HG03280 (cell line): ENCODE measurements around the gene SEPTIN3.
A peak's percentile ranks its signal among the peaks of the same experiment; 100 is the strongest.

Source experiments
- ATAC-seq: cut with Tn5 transposase; IDR thresholded peaks from one replicate; pipeline ENCODE4 v1.9.1; 2021; ENCODE audit warnings: mild to moderate bottlenecking, moderate library complexity; ENCODE audit not compliant: unreplicated experiment

Gene SEPTIN3

GRCh38 chr22:41969110-41969646 lies at the start of gene SEPTIN3:
TSS of gene SEPTIN3 (plus strand) at chr22:41969443. CDS start at chr22:41971493, 2,050 bp downstream.
- ATAC-seq = no peak

DNA sequence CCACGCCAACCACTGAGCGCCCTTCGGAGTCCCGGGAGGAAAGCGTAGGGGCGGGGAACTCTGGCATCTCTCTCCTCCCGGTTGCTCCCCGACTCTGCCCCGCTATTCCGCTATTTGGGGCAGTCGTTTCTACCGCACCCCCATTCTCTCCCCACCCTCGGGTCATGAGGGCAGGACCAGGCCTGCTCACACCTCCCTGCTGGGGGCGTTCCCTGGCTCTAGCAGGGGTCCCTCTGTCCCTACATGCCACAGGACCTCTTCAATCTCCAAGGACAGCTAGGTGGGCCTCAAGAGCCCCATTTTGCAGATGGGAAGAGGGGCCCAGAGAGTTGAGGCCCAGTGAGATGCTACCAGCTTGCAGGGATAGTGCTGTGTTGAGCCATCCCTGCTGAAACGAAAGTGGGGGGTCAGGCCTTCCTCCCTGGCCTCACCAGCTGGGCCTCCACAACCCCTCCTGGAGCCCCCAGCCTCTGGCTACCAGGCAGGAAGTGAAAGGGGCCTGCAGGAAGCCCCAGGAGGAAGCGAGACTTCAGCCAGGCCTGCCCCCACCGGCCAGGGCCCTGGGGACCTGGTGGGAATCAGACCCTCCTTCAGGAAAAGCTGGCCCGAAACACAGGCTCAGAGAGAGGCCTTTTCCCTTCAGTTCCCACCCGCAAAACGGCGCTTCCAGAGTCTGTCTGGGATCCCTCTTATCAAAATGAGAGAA lies 48.8 kb upstream of the SEPTIN3 start:
- peak; percentile 24 for ATAC-seq

- no peak for ATAC-seq
These were observed 46.9 kb upstream of the SEPTIN3 start for GRCh38 chr22:41922328-41922727.

DNA sequence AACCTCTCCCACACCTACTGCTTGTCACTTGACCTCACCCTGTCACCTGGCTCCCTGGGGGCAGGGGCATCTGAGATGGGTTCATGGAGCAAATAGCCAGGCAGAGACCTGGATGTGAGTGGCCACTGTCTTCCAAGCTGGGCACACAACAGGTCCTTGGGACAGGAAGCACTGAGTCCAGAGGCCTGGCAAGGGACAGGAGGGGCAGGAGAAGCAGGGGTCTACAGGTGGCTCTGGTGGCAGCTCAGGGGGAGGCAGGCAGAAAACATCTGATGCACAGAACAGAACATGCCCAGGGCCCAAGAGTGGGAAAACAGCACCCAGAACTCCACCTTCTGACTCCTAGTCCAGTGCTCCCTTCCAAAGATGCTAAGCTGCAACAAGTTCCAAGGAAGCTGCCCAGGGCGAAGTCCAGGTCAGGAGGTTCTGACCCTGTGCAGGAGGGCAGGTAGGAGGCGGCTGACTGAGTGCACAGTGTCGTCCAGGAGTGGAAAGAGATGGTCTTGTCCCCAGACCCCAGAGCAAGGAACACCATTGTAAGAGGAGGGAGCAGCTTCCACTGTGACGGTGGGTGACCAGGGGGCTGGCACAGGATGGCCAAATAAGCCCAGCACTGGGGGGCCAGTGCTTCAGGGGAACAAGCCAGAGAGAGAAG lies 46.2 kb upstream of the SEPTIN3 start:
- no peak for ATAC-seq

GRCh38 chr22:41923595-41924276 lies 45.5 kb upstream of the SEPTIN3 start:
- ATAC-seq = no peak

DNA sequence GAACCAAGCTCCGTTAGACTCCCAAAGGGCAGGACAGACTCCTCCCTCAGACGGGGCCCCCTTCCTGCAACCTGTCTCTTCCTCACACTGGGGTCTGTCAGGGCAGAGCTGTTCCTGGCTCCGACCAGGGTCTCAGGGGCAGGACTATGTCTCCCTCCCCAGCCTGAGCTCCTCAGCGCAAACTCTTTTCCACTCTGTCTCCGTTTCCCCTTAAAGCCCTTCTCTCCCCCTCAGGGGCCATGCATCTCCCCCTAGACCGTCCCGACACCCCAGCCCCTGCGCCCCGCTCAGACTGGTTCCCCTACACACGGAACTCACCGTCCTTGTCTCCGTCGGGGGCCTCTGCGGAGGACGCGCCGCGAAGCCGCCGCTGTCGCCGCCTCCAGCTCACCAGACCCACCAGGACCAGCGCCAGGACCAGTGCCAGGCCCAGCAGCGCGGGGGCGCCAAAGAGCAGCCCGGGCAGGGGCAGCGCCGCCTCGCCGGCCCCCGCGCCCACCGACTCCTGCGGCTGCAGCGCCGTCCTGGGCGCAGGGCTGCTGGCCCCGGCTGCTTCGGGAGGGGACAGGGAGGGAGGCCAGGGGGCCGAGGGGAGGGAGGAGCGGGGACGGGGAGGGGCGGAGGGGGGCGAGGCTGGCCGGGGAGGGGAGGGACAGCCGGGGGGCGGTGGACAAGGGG lies 43.3 kb upstream of the SEPTIN3 start:
- ATAC-seq = peak; percentile 45

GRCh38 chr22:41927813-41928212 lies 41.4 kb upstream of the SEPTIN3 start:
- ATAC-seq = no peak

DNA sequence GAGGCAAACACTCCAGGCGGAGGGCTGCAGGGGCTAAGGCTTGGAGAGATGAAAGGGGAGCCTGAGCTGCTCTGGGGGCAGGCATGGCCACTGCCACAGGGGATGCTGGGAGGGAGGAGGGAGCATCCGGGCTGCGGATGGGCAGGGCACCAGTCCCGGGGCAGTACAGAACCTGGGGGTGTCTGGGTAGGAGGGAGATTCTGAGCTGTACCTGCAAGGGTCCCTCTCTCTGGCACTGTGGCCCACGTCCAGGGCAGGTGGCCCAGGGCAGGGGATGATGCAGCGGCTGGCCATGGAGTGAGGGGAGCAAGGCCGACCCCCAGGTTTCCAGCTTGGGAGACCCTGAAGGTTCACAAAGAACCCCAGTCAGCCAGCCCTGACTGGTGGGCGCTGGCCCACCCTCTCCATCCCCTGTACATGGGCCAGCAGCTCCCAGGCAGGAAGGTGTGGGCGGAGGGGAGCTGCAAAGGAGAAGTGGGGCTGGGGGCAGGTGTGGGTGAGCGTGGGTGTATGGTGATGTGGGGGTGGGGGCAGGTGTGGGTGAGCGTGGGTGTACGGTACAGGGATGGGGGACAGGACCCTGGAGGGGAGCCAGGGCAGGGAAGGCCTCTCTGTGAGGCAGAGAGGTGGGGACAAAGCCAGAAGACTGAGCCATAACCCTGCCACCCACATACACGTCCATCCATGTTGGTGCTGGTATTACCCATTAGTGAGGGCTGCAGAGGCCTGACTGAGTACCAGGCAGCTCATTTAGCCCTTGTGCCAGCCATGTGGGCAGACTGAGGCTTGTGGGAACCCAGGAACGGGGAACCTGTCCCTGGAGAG lies 40.4 kb upstream of the SEPTIN3 start:
- ATAC-seq = no peak

DNA sequence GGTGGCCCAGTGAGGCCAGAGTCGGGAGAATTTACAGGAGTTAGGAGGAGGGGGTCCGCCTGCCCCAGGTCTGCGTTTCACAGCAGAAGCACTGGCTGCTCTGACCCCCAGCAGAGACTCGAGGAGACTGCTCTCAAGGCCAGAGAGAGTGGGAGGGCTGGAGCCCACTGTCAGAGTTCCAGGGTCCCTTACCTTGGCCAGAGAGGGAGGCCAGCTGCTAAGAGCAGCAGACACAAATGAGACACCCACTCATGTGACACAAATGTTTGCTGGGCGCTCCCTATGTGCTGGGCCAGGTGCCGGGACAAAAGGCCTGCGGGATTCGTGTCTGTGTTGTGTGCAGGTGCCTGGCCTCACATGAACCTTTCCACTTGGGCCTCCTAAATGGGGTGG lies 39.8 kb upstream of the SEPTIN3 start:
- no peak for ATAC-seq

GRCh38 chr22:41931701-41932269 lies 37.5 kb upstream of the SEPTIN3 start:
- ATAC-seq = no peak

- no peak for ATAC-seq
These were observed 36.9 kb upstream of the SEPTIN3 start for GRCh38 chr22:41932353-41932752.

- ATAC-seq = no peak
These were observed 35.6 kb upstream of the SEPTIN3 start for GRCh38 chr22:41933411-41934177.

DNA sequence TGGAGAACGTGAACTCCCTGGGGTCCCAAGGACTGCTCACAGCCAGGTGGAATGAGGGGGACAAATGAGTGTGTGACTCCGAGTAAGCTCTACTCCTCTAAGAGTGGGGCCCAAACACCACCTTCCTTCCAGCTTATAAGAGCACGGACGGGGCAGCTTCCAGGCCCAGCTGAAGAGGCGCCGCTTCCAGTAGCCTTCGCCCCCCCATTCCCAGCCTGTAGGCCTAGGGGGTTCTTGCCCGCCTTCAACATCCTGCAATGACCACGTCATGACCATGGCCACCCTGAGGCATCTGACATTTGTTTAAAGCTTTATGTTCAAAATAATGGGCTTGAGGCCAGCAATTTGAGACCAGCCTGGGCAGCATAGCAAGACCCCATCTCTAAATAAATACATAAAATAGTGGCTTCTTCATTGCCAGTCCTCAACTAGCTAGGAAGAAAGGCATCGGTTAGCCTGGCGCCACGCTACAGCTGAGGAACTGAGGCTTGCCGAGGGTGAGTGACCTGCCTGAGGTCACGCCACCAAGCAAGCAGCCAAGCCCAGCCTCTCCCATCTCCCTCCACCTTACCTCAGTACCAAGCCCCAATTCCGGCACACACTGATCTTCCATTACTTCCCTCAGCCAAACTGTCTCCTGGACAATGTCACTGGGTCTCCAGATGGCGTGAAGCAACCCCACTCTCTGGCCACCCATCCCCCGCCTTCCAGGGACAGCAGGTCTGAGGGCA lies 34.8 kb upstream of the SEPTIN3 start:
- ATAC-seq = no peak

DNA sequence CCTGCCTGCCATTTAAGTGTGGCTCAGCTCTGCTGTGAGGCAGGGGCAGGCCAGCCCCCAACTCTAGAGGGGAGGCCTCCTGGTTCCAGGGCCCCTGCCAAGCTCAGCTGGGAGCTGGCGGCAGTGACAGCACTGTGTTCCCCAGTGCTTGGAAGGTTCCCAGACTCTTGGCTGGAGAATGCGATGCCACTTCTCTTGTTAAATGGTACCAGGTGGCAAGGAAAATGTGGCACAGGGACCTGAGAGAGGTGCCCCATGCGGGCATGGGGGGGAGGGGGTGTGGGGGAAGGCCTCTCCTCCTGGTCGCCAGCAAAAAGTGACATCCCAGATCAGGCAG lies 34.3 kb upstream of the SEPTIN3 start:
- no peak for ATAC-seq

- no peak for ATAC-seq
These were observed 33.7 kb upstream of the SEPTIN3 start for GRCh38 chr22:41935509-41935908.

DNA sequence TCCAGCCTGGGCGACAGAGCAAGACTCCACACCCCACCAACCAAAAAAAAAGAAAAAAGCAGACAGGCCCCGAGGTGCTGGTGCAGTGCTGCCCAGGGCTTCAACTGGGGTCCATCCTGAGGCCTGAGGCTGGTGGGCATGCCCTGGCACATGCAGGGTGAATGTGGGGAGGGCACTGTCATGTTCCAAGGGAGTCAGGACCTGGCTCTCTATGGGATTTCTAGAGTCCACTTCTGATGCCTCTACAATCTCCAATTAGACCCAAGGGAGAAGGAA lies 32.4 kb upstream of the SEPTIN3 start:
- ATAC-seq = no peak

- ATAC-seq = peak; percentile 54
These were observed 29.0 kb upstream of the SEPTIN3 start for GRCh38 chr22:41939981-41940831.
